ENCODE measurements around the gene LONP2. TPM values are rescaled to one million over a fixed set of nuclear protein-coding genes. Genes with fewer than 3 reads are reported as not detected.

LONP2 gene
- total and polyA plus RNA-seq, 2 of the 13 experiments (the other 11 are each of a cell fraction or from before 2014, with no cell fraction given) = 39.2 to 63.3 TPM

- TF ChIP-seq, protein P1, sequence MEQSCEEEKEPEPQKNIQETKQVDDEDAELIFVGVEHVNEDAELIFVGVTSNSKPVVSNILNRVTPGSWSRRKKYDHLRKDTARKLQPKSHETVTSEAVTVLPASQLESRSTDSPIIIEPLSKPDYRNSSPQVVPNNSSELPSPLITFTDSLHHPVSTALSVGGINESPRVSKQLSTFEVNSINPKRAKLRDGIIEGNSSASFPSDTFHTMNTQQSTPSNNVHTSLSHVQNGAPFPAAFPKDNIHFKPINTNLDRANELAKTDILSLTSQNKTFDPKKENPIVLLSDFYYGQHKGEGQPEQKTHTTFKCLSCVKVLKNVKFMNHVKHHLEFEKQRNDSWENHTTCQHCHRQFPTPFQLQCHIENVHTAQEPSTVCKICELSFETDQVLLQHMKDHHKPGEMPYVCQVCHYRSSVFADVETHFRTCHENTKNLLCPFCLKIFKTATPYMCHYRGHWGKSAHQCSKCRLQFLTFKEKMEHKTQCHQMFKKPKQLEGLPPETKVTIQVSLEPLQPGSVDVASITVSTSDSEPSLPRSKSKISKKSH (CRISPR knock-in tag; IDR thresholded peaks at IDR 0.05; ENCODE audit: borderline replicate concordance) = peak; percentile 87
- peak; percentile 81; the same call in 1 of the 2 replicates for TF ChIP-seq ZNF543 (CRISPR knock-in tag; IDR thresholded peaks at IDR 0.05)
- TF ChIP-seq HOXA5 (CRISPR knock-in tag; IDR thresholded peaks at IDR 0.05) = no peak
- TF ChIP-seq ZNF292 (CRISPR knock-in tag; IDR thresholded peaks at IDR 0.05; ENCODE audit: borderline replicate concordance, low read depth) = no peak
- no peak for TF ChIP-seq TP53 (CRISPR knock-in tag; conservative IDR thresholded peaks at IDR 0.05)
- TF ChIP-seq RAD51 (IDR thresholded peaks at IDR 0.05; ENCODE audit: borderline replicate concordance) = no peak
- TF ChIP-seq NFRKB (IDR thresholded peaks at IDR 0.05) = no peak
- no peak; the same call in 1 of the 2 replicates for TF ChIP-seq ZNF790 (CRISPR knock-in tag; IDR thresholded peaks at IDR 0.05; ENCODE audit: borderline replicate concordance)
- TF ChIP-seq BORCS8-MEF2B (CRISPR knock-in tag; IDR thresholded peaks at IDR 0.05) = peak; percentile 68; the same call in 1 of the 2 replicates
- TF ChIP-seq GATAD1 (CRISPR knock-in tag; IDR thresholded peaks at IDR 0.05) = no peak
- no peak for TF ChIP-seq SIN3A (IDR thresholded peaks at IDR 0.05; ENCODE audit: borderline replicate concordance, low read depth, low read length)
- TF ChIP-seq, protein P2, sequence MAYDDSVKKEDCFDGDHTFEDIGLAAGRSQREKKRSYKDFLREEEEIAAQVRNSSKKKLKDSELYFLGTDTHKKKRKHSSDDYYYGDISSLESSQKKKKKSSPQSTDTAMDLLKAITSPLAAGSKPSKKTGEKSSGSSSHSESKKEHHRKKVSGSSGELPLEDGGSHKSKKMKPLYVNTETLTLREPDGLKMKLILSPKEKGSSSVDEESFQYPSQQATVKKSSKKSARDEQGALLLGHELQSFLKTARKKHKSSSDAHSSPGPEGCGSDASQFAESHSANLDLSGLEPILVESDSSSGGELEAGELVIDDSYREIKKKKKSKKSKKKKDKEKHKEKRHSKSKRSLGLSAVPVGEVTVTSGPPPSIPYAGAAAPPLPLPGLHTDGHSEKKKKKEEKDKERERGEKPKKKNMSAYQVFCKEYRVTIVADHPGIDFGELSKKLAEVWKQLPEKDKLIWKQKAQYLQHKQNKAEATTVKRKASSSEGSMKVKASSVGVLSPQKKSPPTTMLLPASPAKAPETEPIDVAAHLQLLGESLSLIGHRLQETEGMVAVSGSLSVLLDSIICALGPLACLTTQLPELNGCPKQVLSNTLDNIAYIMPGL (CRISPR knock-in tag; IDR thresholded peaks at IDR 0.05; ENCODE audit: borderline replicate concordance in 1 of 2, low read depth in 1 of 2) = peak in 1 of 2 experiments; percentile 63
- no peak; a peak in 1 of 4 replicates for TF ChIP-seq EP300 (IDR thresholded peaks at IDR 0.05; ENCODE audit: low read depth in 2 of 2, low read length in 2 of 2)
- TF ChIP-seq EP300 (CRISPR knock-in tag; IDR thresholded peaks at IDR 0.05; ENCODE audit: borderline replicate concordance) = no peak
- no peak for TF ChIP-seq PCBP2 (optimal IDR thresholded peaks at IDR 0.05; ENCODE audit: low read depth, low read length, poor library complexity, severe bottlenecking)
- no peak for TF ChIP-seq DNMT3B (CRISPR knock-in tag; conservative IDR thresholded peaks at IDR 0.05)
- TF ChIP-seq, protein P3, sequence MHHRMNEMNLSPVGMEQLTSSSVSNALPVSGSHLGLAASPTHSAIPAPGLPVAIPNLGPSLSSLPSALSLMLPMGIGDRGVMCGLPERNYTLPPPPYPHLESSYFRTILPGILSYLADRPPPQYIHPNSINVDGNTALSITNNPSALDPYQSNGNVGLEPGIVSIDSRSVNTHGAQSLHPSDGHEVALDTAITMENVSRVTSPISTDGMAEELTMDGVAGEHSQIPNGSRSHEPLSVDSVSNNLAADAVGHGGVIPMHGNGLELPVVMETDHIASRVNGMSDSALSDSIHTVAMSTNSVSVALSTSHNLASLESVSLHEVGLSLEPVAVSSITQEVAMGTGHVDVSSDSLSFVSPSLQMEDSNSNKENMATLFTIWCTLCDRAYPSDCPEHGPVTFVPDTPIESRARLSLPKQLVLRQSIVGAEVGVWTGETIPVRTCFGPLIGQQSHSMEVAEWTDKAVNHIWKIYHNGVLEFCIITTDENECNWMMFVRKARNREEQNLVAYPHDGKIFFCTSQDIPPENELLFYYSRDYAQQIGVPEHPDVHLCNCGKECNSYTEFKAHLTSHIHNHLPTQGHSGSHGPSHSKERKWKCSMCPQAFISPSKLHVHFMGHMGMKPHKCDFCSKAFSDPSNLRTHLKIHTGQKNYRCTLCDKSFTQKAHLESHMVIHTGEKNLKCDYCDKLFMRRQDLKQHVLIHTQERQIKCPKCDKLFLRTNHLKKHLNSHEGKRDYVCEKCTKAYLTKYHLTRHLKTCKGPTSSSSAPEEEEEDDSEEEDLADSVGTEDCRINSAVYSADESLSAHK (CRISPR knock-in tag; IDR thresholded peaks at IDR 0.05; ENCODE audit: borderline replicate concordance) = peak; percentile 62; the same call in 1 of the 2 replicates
- TF ChIP-seq NFIB (CRISPR knock-in tag; IDR thresholded peaks at IDR 0.05; ENCODE audit: borderline replicate concordance) = no peak
- TF ChIP-seq ZNF333 (CRISPR knock-in tag; IDR thresholded peaks at IDR 0.05; ENCODE audit: borderline replicate concordance) = peak; percentile 90; the same call in 1 of the 2 replicates
- TF ChIP-seq ZNF382 (CRISPR knock-in tag; IDR thresholded peaks at IDR 0.05; ENCODE audit: borderline replicate concordance) = no peak
- no peak for TF ChIP-seq NONO (IDR thresholded peaks at IDR 0.05)
- no peak; the same call in 1 of the 2 replicates for TF ChIP-seq NONO (CRISPR knock-in tag; conservative IDR thresholded peaks at IDR 0.05)
Measured at GRCh38 chr16:48385253-48386150, 141.4 kb downstream of the LONP2 start, which contains the start of gene SIAH1 (continued).
